HepG2 (cell line): Measurements from ENCODE around the gene ZFYVE28. TPM values are rescaled to one million over a fixed set of nuclear protein-coding genes. Genes with fewer than 3 reads are reported as not detected.
A peak's percentile ranks its signal among the peaks of the same experiment; 100 is the strongest.
"Not testable (repeated sequence)": the region's sequence is repeated elsewhere in the genome, so short reads cannot be mapped to it uniquely, and the experiment has no call there.

Experiments
- CEBPB ChIP-seq: IDR thresholded peaks from 2 replicates; pipeline ENCODE4 v1.6.1; 2011; ENCODE audit warnings: low read depth, low read length, improper control_type of control experiment, borderline replicate concordance
- CEBPG ChIP-seq: IDR thresholded peaks from 2 replicates; pipeline ENCODE4 v1.6.1; 2016
- EP300 ChIP-seq, 3 experiments: sonication (generic) in 1 of 3; formaldehyde crosslinking in 1 of 3; IDR thresholded peaks; 2 replicates each; pipeline versions ENCODE4 v1.5.1 to v1.6.1; 2011 to 2020; ENCODE audit warnings: low read depth in 2 of 3, low read length in 2 of 3, borderline replicate concordance in 1 of 3, improper control_type of control experiment in 1 of 3, mild to moderate bottlenecking in 1 of 3, missing genetic modification reagents in 1 of 3, moderate library complexity in 1 of 3
- FOXJ3 ChIP-seq: sonication (generic); formaldehyde crosslinking; IDR thresholded peaks from 2 replicates; pipeline ENCODE4 v1.4.0; 2020; ENCODE audit warnings: missing genetic modification reagents, mild to moderate bottlenecking, borderline replicate concordance
- RARA ChIP-seq: IDR thresholded peaks from 2 replicates; pipeline ENCODE4 v1.6.1; 2016; ENCODE audit warnings: missing genetic modification reagents, missing compliant biosample characterization
- RCOR2 ChIP-seq: IDR thresholded peaks from 2 replicates; pipeline ENCODE4 v1.6.1; 2016; ENCODE audit warnings: missing biosample characterization, missing genetic modification reagents
- SALL2 ChIP-seq: sonication (generic); formaldehyde crosslinking; IDR thresholded peaks from 2 replicates; pipeline ENCODE4 v1.8.1; 2023; ENCODE audit warnings: mild to moderate bottlenecking, missing genetic modification reagents, inconsistent platforms
- SKIL ChIP-seq: sonication (generic); formaldehyde crosslinking; IDR thresholded peaks from 2 replicates; pipeline ENCODE4 v1.8.0; 2022; ENCODE audit warnings: missing genetic modification reagents, mild to moderate bottlenecking, moderate library complexity, borderline replicate concordance
- TRIM24 ChIP-seq: sonication (generic); formaldehyde crosslinking; IDR thresholded peaks from 2 replicates; pipeline ENCODE4 v1.8.0; 2022; ENCODE audit warnings: mild to moderate bottlenecking, missing genetic modification reagents
- ZMYM2 ChIP-seq: sonication (generic); formaldehyde crosslinking; IDR thresholded peaks from 2 replicates; pipeline ENCODE4 v1.8.0; 2022; ENCODE audit warnings: mild to moderate bottlenecking, missing genetic modification reagents
- ZNF280D ChIP-seq: sonication (generic); formaldehyde crosslinking; IDR thresholded peaks from 2 replicates; pipeline ENCODE4 v1.5.1; 2020; ENCODE audit warnings: mild to moderate bottlenecking, missing genetic modification reagents
- ZNF350 ChIP-seq: sonication (generic); formaldehyde crosslinking; IDR thresholded peaks from 2 replicates; pipeline ENCODE4 v1.4.0; 2020; ENCODE audit warnings: mild to moderate bottlenecking, low read depth, missing genetic modification reagents, borderline replicate concordance
- polyA plus RNA-seq, 8 experiments: library from polyadenylated mRNA; depleted of rRNA in 3 of 8; stranded (reverse) in 7 of 8; unstranded in 1 of 8; fragments of >200 nt; fragmentation: Illumina TruSeq in 4 of 8; extraction: Trizol in 4 of 8; gene quantifications; 2 replicates each; pipeline versions ENCODE4 v1.2.1 to v1.2.3, GENCODE V29; 2011 to 2016; ENCODE audit warnings: low read depth in 4 of 8, missing spikeins in 1 of 8, mixed read lengths in 1 of 8; ENCODE audit not compliant: insufficient read depth in 1 of 8
- total RNA-seq, 5 experiments: library from RNA; depleted of rRNA; stranded (reverse); fragments of >200 nt; fragmentation: Illumina TruSeq; extraction: Trizol; gene quantifications; 2 replicates each; pipeline ENCODE4 v1.2.3, GENCODE V29; 2016; ENCODE audit warnings: low read depth in 1 of 5
- TF ChIP-seq, protein P1 (sequence below): sonication (generic); formaldehyde crosslinking; IDR thresholded peaks from 2 replicates; pipeline ENCODE4 v1.4.0; 2020; ENCODE audit warnings: missing genetic modification reagents

ZFYVE28 gene
- total and polyA plus RNA-seq, 2 of the 13 experiments (the other 11 are each of a cell fraction or from before 2014, with no cell fraction given): 0.12 to 0.22 TPM

DNA sequence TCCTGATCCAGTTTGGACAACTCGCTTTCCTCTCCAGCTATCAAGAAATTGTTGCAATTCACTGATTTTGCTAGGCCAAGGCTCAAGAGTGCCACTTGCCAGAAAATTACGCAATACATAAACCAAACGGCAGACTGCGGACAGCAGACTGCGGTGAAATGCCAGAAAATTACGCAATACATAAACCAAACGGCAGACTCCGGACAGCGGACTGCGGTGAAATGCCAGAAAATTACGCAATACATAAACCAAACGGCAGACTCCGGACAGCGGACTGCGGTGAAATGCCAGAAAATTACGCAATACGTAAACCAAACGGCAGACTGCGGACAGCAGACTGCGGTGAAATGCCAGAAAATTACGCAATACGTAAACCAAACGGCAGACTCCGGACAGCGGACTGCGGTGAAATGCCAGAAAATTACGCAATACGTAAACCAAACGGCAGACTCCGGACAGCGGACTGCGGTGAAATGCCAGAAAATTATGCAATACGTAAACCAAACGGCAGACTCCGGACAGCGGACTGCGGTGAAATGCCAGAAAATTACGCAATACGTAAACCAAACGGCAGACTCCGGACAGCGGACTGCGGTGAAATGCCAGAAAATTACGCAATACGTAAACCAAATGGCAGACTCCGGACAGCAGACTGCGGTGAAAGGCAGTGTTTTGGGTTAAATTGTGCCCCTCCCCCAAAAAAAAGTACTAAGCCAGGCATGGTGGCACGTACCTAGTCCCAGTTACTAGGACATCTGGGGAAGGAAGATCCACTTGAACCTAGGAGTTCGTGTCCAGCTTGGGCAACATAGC is 11.7 kb upstream of the ZFYVE28 start (continued):
- TF ChIP-seq, protein P1, sequence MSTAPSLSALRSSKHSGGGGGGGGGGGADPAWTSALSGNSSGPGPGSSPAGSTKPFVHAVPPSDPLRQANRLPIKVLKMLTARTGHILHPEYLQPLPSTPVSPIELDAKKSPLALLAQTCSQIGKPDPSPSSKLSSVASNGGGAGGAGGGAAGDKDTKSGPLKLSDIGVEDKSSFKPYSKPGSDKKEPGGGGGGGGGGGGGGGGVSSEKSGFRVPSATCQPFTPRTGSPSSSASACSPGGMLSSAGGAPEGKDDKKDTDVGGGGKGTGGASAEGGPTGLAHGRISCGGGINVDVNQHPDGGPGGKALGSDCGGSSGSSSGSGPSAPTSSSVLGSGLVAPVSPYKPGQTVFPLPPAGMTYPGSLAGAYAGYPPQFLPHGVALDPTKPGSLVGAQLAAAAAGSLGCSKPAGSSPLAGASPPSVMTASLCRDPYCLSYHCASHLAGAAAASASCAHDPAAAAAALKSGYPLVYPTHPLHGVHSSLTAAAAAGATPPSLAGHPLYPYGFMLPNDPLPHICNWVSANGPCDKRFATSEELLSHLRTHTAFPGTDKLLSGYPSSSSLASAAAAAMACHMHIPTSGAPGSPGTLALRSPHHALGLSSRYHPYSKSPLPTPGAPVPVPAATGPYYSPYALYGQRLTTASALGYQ: 0 out of 2 replicates have a peak, but pooled peaks have one; percentile 16
- TF ChIP-seq ZMYM2 (CRISPR knock-in tag) (0 out of 2 replicates have a peak, but pooled peaks have one; percentile 65), ZNF350 (CRISPR knock-in tag) (0 out of 2 replicates have a peak, but pooled peaks have one; percentile 44), SALL2 (0 out of 2 replicates have a peak, but pooled peaks have one; percentile 21), CEBPG (CRISPR knock-in tag) (peak; percentile 91), EP300 (IDR thresholded peaks at IDR 0.05; ENCODE audit: low read depth in 2 of 2, low read length in 2 of 2) (peak in 1 of 2 experiments; percentile 77; a peak in 1 of 4 replicates), RCOR2 (CRISPR knock-in tag) (peak; percentile 74; the same call in 1 of the 2 replicates), TRIM24 (peak; percentile 70), ZNF280D (CRISPR knock-in tag) (0 out of 2 replicates have a peak, but pooled peaks have one; percentile 41), SKIL (CRISPR knock-in tag) (peak; percentile 36; the same call in 1 of the 2 replicates), FOXJ3 (CRISPR knock-in tag) (peak; percentile 71; the same call in 1 of the 2 replicates), RARA (CRISPR knock-in tag) (0 out of 2 replicates have a peak, but pooled peaks have one; percentile 18), CEBPB (peak; percentile 87)
- TF ChIP-seq EP300 (CRISPR knock-in tag; IDR thresholded peaks at IDR 0.05; ENCODE audit: borderline replicate concordance): not testable (repeated sequence)
